Measurements from ENCODE around the gene ALOX15B. TPM values are rescaled to one million over a fixed set of nuclear protein-coding genes. Genes with fewer than 3 reads are reported as not detected.

The ALOX15B gene
- total RNA-seq, 4 donors from 2014 or later, result 13.9 to 116 (median 59.9) TPM

GRCh38 chr17:8003594-8004181 lies 35.2 kb upstream of the ALOX15B start:
- peak in 1 of 2 donors; percentile 78 for DNase-seq (ENCODE audit: low spot score in 2 of 2)
- intact Hi-C loops (cut with DNase I; ENCODE audit: low total_unique reads), result no loop called here
- 57 to 76% methylated on average over 20 to 27 of the region's 44 CpGs for WGBS, 2 donors
- TF ChIP-seq POLR2A (IDR thresholded peaks at IDR 0.05) (no peak), CTCF (IDR thresholded peaks at IDR 0.05) (no peak)
- no peak overlapping the region for H3K4me3 ChIP-seq (ENCODE audit: low read depth, poor library complexity, severe bottlenecking)

- TF ChIP-seq POLR2A (IDR thresholded peaks at IDR 0.05), result no peak
- TF ChIP-seq CTCF (IDR thresholded peaks at IDR 0.05), result no peak
- no peak overlapping the region for H3K4me3 ChIP-seq (ENCODE audit: low read depth, poor library complexity, severe bottlenecking)
- WGBS, 2 donors, result 88 to 90% methylated on average over 6 of the region's 6 CpGs
- DNase-seq (ENCODE audit: low spot score in 2 of 2), result peak in 1 of 2 donors; percentile 50
- intact Hi-C loops (cut with DNase I; ENCODE audit: low total_unique reads), result no loop called here
Observed at GRCh38 chr17:8004899-8005298, 34.0 kb upstream of the ALOX15B start.

GRCh38 chr17:8005357-8005756 lies 33.5 kb upstream of the ALOX15B start:
- no peak for TF ChIP-seq CTCF (IDR thresholded peaks at IDR 0.05)
- TF ChIP-seq POLR2A (IDR thresholded peaks at IDR 0.05), result no peak
- WGBS, 2 donors, result 89 to 90% methylated on average over 1 of the region's 1 CpG
- intact Hi-C loops (cut with DNase I; ENCODE audit: low total_unique reads), result no loop called here
- H3K4me3 ChIP-seq (ENCODE audit: low read depth, poor library complexity, severe bottlenecking), result no peak overlapping the region
- DNase-seq (ENCODE audit: low spot score in 2 of 2), result no peak

GRCh38 chr17:8005967-8006730 lies 32.7 kb upstream of the ALOX15B start:
- intact Hi-C loops (cut with DNase I; ENCODE audit: low total_unique reads), result no loop called here
- H3K4me3 ChIP-seq (ENCODE audit: low read depth, poor library complexity, severe bottlenecking), result no peak overlapping the region
- peak in 1 of 2 donors; percentile 83 for DNase-seq (ENCODE audit: low spot score in 2 of 2)
- TF ChIP-seq POLR2A (IDR thresholded peaks at IDR 0.05), result no peak
- no peak for TF ChIP-seq CTCF (IDR thresholded peaks at IDR 0.05)
- 92 to 94% methylated on average over 30 of the region's 30 CpGs for WGBS, 2 donors

GRCh38 chr17:8006836-8007680 lies 31.8 kb upstream of the ALOX15B start:
- no peak overlapping the region for H3K4me3 ChIP-seq (ENCODE audit: low read depth, poor library complexity, severe bottlenecking)
- TF ChIP-seq CTCF (IDR thresholded peaks at IDR 0.05) (no peak), POLR2A (IDR thresholded peaks at IDR 0.05) (no peak)
- intact Hi-C loops (cut with DNase I; ENCODE audit: low total_unique reads), result no loop called here
- DNase-seq (ENCODE audit: low spot score in 2 of 2), result peak in 1 of 2 donors; percentile 83
- WGBS, 2 donors, result 75 to 80% methylated on average over 14 of the region's 14 CpGs
